ENCODE data around the gene NHLH1. TPM values are rescaled to one million over a fixed set of nuclear protein-coding genes. Genes with fewer than 3 reads are reported as not detected.

The NHLH1 gene
- total and polyA plus RNA-seq, 2 donors (not counting 1 experiment from before 2014, with no cell fraction given) = 0.27 to 0.39 TPM

GRCh38 chr1:160420881-160421842 lies 54.3 kb downstream of the NHLH1 start:
- 97% methylated on average over 5 of the region's 7 CpGs for WGBS (ENCODE audit: insufficient coverage)
- Mint-ChIP-seq H3K4me3 (no peak overlapping the region), H3K4me1 (no peaks in the 10 kb centered on the region), H3K27ac (no peak overlapping the region), H3K9me3 (ENCODE audit: insufficient read depth) (no peaks in the 10 kb centered on the region), H3K27me3 (no peaks in the 10 kb centered on the region)
- no peaks in the 10 kb centered on the region for H3K36me3 ChIP-seq (replicated peaks in 1 of 2; ENCODE audit: control extremely low read depth in 1 of 2, control insufficient read depth in 1 of 2, extremely low read depth in 1 of 2, insufficient read depth in 2 of 2, low read length in 1 of 2)
- no peak overlapping the region for H3K4me2 ChIP-seq (replicated peaks; ENCODE audit: low read depth, low read length, poor library complexity, severe bottlenecking)
- TF ChIP-seq EZH2 (IDR thresholded peaks at IDR 0.05; ENCODE audit: borderline replicate concordance, insufficient read depth, low read depth, low read length, poor library complexity, severe bottlenecking) (no peak), CTCF (IDR thresholded peaks at IDR 0.05) (no peak)
- no peak for DNase-seq
- H4K20me1 ChIP-seq (ENCODE audit: control insufficient read depth, insufficient read depth, low read length, poor library complexity, severe bottlenecking) = no peaks in the 10 kb centered on the region
- H3K27ac ChIP-seq (ENCODE audit: low read length in 2 of 2) = no peak overlapping the region
- ChIA-PET POLR2A (no interaction called here), CTCF (interaction anchor here (0.7 to 1.2 kb wide), 6 partner anchors 11 to 188 kb away, joined by 3 read pairs; no protein-coding TSS in a partner anchor)
- H3K79me2 ChIP-seq (ENCODE audit: control insufficient read depth, insufficient read depth, low read length) = no peaks in the 10 kb centered on the region
- H3K4me3 ChIP-seq (ENCODE audit: control extremely low read depth in 1 of 5, extremely low read depth in 1 of 5, insufficient read depth in 1 of 5, low read depth in 2 of 5, low read length in 4 of 5) = no peak overlapping the region
- H3K9me3 ChIP-seq (ENCODE audit: control extremely low read depth in 1 of 3, control insufficient read depth in 2 of 3, insufficient read depth in 1 of 3, low read length in 2 of 3) = no peaks in the 10 kb centered on the region
- intact Hi-C loops (cut with micrococcal nuclease) = no loop called here
- H3K27me3 ChIP-seq (replicated peaks in 1 of 4; ENCODE audit: control extremely low read depth in 1 of 4, control insufficient read depth in 3 of 4, insufficient read depth in 4 of 4, low read length in 3 of 4) = no peaks in the 10 kb centered on the region
- no peak overlapping the region for H3K9ac ChIP-seq (ENCODE audit: low read length)
- ATAC-seq (ENCODE audit: low read depth) = no peak
- H3K4me1 ChIP-seq (ENCODE audit: control insufficient read depth in 2 of 2, insufficient read depth in 2 of 2, low read length in 2 of 2) = no peaks in the 10 kb centered on the region
- no peak overlapping the region for H2AFZ ChIP-seq (ENCODE audit: insufficient read depth, low read depth, low read length, poor library complexity, severe bottlenecking)

- Histone ChIP-seq H2AFZ (ENCODE audit: insufficient read depth, low read depth, low read length, poor library complexity, severe bottlenecking) (no peak overlapping the region), H4K20me1 (ENCODE audit: control insufficient read depth, insufficient read depth, low read length, poor library complexity, severe bottlenecking) (no peaks in the 10 kb centered on the region), H3K9me3 (ENCODE audit: control extremely low read depth in 1 of 3, control insufficient read depth in 2 of 3, insufficient read depth in 1 of 3, low read length in 2 of 3) (no peaks in the 10 kb centered on the region), H3K36me3 (replicated peaks in 1 of 2; ENCODE audit: control extremely low read depth in 1 of 2, control insufficient read depth in 1 of 2, extremely low read depth in 1 of 2, insufficient read depth in 2 of 2, low read length in 1 of 2) (no peaks in the 10 kb centered on the region), H3K4me3 (ENCODE audit: control extremely low read depth in 1 of 5, extremely low read depth in 1 of 5, insufficient read depth in 1 of 5, low read depth in 2 of 5, low read length in 4 of 5) (no peak overlapping the region), H3K27me3 (replicated peaks in 1 of 4; ENCODE audit: control extremely low read depth in 1 of 4, control insufficient read depth in 3 of 4, insufficient read depth in 4 of 4, low read length in 3 of 4) (no peaks in the 10 kb centered on the region), H3K9ac (ENCODE audit: low read length) (no peak overlapping the region), H3K79me2 (ENCODE audit: control insufficient read depth, insufficient read depth, low read length) (no peaks in the 10 kb centered on the region), H3K27ac (ENCODE audit: low read length in 2 of 2) (no peak overlapping the region), H3K4me1 (ENCODE audit: control insufficient read depth in 2 of 2, insufficient read depth in 2 of 2, low read length in 2 of 2) (no peaks in the 10 kb centered on the region), H3K4me2 (replicated peaks; ENCODE audit: low read depth, low read length, poor library complexity, severe bottlenecking) (no peak overlapping the region)
- no peak for ATAC-seq (ENCODE audit: low read depth)
- Mint-ChIP-seq H3K4me1 (no peaks in the 10 kb centered on the region), H3K27me3 (no peaks in the 10 kb centered on the region), H3K4me3 (no peak overlapping the region), H3K27ac (no peak overlapping the region), H3K9me3 (ENCODE audit: insufficient read depth) (no peaks in the 10 kb centered on the region)
- intact Hi-C loops (cut with micrococcal nuclease) = no loop called here
- ChIA-PET CTCF (interaction anchor here (0.8 to 1.2 kb wide), 5 partner anchors 10 to 251 kb away, joined by 3 read pairs; no protein-coding TSS in a partner anchor), POLR2A (no interaction called here)
- 87% methylated on average over 3 of the region's 5 CpGs for WGBS (ENCODE audit: insufficient coverage)
- no peak for DNase-seq
- TF ChIP-seq CTCF (IDR thresholded peaks at IDR 0.05) (no peak), EZH2 (IDR thresholded peaks at IDR 0.05; ENCODE audit: borderline replicate concordance, insufficient read depth, low read depth, low read length, poor library complexity, severe bottlenecking) (no peak)
These were observed 55.0 kb downstream of the NHLH1 start for GRCh38 chr1:160421881-160422280.

All from B cell (primary cell).